GM21717 (cell line): ENCODE measurements around the gene CCDC14.
"Not testable (repeated sequence)": the region's sequence is repeated elsewhere in the genome, so short reads cannot be mapped to it uniquely, and the experiment has no call there.

Experiments
- ATAC-seq: cut with Tn5 transposase; IDR thresholded peaks from one replicate; pipeline ENCODE4 v1.9.1; 2021; ENCODE audit warnings: mild to moderate bottlenecking, moderate library complexity; ENCODE audit not compliant: unreplicated experiment

CCDC14 gene

DNA sequence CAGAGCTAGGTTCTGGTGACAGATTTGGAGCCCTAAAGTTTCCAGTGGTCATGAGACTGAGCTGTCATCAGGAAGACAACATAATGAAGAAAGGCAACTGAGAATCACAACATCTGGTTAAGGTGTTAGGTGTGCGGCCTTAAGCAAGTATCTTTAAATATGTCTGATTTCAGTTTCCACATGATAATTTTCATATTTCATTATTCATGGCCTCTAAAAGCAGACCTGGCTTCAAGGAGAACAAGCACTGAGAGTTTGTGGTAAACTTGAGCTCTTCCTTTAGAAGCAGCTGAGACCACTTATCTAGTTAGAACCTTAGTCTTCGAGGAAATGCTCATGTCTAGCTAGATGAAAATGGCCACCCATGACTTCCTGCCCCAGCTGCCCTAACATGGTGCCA lies 51.2 kb downstream of the CCDC14 start:
- ATAC-seq, result peak; percentile 77

GRCh38 chr3:123907720-123908119 lies 53.3 kb downstream of the CCDC14 start:
- ATAC-seq, result no peak

DNA sequence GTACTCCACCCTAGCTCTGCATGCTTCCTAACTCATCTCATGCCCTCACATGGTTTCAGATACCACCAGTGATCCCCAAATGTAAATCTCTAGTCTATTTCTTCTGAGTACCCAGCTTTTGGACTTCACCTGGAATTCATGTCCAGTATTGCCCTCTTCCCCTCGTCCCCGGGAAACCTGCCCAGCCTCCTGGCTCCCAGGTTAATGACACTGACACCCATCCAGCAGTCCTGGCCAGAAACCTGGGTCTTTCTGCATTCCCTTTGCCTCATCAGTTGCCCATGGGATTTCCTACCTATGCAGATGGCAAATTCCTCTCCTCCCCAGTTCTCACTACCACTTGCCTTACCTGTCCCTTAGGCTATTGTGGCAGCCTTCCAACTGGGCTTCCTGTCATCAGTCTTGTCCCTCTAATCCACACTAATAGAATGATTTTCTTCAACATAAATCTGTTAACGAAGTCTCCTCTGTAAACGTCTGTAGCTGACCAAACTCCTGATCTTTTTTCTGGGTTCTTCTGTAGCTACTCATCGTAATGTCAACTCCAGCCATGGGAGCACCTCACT lies 61.6 kb downstream of the CCDC14 start:
- ATAC-seq, result no peak

DNA sequence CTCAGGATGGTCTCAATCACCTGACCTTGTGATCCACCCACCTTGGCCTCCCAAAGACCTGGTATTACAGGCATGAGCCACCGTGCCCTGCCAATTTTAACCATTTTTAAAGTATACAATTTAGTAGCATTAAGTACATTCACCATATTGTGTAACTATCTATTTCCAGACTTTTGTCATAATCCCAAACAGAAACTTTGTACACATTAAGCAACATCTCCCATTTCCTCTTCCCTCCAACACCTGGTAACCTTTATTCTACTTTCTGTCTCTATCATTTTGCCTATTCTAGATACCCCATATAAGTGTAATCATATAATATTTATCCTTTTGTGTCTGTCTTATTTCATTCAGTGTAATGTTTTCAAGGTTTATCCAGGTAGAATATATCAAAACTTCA lies 68.0 kb downstream of the CCDC14 start:
- ATAC-seq, result no peak

GRCh38 chr3:123892195-123892594 lies 68.8 kb downstream of the CCDC14 start:
- no peak for ATAC-seq

DNA sequence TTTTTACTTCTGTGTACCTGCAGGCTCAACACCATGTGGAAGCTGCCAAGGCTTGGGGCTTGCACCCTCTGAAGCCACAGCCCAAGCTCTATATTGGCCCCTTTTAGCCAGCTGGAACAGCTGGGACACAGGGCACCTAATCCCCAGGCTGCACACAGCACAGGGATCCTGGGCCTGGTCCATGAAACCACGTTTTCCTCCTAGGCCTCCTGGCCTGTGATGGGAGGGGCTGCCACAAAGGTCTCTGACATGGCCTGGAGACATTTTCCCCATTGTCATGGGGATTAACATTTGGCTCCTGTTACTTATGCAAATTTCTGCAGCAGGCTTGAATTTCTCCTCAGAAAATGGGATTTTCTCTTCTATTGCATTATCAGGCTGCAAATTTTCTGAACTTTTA lies 70.0 kb downstream of the CCDC14 start:
- not testable (repeated sequence) for ATAC-seq

- not testable (repeated sequence) for ATAC-seq
Measured at GRCh38 chr3:123890162-123890561, 70.9 kb downstream of the CCDC14 start.

DNA sequence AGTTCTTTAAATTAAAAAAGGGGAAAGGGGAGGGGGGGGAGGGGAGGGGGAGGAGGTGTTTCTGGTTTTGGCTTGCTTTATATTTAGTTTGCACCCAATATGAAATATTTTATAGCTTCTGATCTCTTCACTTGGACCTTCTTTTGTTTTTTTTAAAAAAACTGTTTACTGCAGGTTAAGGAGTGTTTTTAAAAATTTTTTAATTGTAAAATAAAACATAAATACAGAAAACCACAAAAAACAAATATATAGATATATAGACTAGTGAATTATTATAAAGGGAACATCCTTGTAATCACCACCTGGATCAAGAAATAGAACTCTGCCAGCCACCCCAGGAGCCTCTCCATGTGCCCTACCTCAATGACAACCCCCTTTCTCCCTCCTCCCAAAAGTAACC lies 76.0 kb downstream of the CCDC14 start:
- ATAC-seq, result no peak

- no peak for ATAC-seq
Measured at GRCh38 chr3:123884203-123884831, 76.7 kb downstream of the CCDC14 start, which contains the start of gene MYLK. TSS of gene MYLK (minus strand) at chr3:123884332. CDS start at chr3:123793841, 90,491 bp downstream.

GRCh38 chr3:123883701-123884202 lies 77.3 kb downstream of the CCDC14 start:
- no peak for ATAC-seq

DNA sequence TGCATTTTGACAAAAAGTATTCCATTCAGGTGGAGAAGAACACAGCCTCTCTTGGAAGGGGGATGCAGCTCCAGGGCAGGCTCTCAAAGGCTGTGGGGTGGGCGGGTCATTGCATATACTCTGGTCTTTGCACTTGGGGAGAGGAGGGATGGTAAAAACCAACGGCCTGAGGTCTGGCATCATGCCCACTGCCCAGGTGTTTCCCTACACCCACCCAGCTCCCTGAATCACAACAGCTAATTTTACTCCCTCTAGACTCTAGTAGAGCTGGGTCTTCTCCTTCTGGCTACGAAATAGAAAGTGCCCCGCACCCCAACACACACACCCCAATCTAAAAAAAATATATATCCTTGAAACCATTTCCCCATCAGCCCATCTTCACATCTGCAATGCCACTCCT lies 77.9 kb downstream of the CCDC14 start:
- no peak for ATAC-seq

- ATAC-seq, result no peak
Measured at GRCh38 chr3:123881771-123882170, 79.3 kb downstream of the CCDC14 start.

DNA sequence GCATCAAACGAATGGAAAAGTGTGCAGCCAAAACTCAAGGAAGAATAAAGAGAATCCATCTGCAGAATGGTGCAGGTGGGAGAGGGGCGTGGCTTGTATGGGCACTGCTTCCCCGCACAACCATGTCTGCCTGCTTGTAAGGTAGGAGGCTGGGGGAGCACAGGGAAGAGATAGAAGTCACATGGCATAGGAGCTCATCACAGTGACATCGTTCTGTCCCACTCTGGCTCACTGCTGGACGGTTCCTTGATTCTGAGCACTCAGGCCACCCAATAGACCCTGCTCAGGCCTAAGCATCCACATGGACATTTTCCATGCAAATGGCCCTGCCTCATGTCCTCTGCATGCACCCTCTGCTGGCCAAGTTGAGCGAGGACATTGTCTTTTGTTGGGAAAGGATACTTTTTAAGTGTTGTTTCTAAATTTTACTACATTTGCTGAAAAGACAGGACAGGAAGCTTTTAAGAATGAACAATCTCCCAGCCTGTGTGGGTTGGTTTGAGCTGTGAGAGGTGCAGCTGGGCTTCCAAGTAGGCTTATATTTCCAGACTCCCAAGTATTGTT lies 79.9 kb downstream of the CCDC14 start:
- no peak for ATAC-seq

DNA sequence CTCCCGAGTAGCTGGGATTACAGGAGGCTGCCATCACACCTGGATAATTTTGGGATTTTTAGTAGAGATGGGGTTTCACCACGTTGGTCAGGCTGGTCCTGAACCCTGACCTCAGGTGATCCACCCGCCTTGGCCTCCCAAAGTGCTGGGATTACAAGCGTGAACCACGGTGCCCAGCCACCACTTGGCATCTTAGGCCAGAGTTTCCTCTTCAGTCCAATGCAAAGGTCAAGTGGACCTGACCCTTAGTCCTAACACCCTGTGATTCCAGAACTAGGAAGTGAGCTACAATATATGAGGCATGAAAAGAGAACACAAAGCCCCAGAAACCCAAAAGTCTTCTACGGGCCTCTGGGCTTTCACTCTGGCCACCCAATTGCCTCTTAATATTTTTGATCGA lies 82.2 kb downstream of the CCDC14 start:
- ATAC-seq, result no peak

DNA sequence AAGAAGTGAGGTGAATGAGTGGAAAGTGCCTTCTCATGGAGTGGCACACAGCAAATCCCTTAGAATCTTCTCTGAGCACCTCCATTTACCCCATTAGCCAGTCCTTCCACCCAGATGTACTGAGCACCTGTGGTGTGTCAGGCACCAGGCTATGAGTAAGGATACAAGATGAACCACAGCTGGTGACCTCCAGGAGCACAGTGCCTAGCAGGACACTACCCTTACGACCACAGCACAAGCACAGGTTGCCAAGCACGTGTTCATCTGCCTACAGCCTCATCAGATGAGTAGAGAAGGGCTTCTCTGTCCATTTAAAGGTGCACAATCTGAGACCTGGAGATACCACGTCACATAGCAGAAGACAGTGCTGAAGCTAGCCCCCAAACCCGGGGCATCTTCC lies 83.1 kb downstream of the CCDC14 start:
- ATAC-seq, result no peak

DNA sequence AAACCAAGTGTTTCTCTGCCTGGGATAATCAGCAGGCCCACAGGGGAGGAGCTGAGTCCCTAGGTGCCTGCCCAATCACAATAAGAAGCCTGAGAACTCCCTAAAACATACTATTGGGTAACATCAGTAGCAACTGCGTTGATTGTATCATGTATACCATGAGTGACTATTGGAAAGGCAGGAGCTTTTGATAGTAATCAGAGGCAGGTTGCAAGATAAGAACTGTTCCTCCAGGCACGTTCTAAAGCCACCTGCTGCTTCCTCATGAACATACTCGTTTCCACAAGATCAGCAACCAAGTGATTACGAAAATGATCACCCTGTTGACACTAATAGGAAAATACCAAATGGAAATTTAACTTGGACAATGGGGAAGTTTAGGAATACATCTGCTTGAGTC lies 83.6 kb downstream of the CCDC14 start:
- no peak for ATAC-seq

DNA sequence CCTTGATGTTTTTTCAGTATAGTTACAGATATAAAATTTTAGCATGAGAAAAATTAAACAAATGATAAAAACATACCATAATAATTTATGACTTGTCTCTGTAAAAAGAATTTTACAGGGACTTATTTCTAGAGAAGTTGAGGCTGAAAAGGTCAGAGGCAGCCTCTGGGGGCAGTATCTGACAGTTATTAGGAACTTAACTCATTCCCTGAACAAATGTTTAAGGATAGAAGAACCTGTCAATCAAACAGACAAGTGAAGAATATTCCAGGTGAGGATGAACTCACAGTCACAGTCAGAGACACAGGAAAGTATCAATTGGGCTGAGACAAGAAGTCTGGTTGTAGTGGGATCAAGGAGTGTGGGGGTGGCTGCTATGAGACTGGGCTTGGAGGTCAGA lies 84.2 kb downstream of the CCDC14 start:
- no peak for ATAC-seq

- ATAC-seq, result no peak
Measured at GRCh38 chr3:123872621-123873020, 88.4 kb downstream of the CCDC14 start.

DNA sequence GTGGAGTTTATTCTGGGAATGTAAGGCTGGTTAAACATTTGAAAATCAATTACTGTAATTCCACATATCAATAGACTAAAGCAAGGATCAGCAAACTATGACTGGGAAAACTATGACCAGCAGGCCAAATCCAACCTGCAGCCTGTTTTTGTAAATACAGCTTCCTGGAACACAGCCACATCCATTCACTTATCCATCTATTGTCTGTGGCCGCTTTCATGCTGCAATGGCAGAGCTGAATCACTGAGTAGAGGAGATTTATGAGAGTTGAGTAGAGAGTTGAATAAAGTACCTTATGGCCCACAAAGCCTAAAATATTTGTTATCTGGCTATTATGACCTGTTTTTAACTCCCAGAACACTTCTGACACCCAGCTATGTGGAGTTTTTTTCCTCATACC lies 89.1 kb downstream of the CCDC14 start:
- no peak for ATAC-seq

DNA sequence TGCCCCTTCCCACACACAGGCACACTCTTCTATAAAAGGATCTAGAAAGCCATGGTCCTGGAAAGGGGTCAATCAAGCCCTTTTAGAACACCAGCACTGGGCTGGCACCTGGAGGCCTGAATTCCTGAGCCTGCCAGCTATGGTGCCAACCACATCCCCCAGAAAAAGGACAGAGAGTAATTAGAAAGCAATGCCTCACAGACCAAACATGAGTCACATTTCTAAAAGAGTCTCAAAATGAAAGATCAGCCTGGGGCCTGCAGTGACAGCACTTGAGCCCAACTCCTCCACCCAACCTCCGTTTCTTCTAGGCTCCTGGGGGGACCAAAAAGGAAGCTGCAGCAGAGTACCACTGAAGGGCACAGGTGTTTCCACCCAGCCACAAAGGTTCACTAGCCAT lies 91.0 kb downstream of the CCDC14 start:
- no peak for ATAC-seq

DNA sequence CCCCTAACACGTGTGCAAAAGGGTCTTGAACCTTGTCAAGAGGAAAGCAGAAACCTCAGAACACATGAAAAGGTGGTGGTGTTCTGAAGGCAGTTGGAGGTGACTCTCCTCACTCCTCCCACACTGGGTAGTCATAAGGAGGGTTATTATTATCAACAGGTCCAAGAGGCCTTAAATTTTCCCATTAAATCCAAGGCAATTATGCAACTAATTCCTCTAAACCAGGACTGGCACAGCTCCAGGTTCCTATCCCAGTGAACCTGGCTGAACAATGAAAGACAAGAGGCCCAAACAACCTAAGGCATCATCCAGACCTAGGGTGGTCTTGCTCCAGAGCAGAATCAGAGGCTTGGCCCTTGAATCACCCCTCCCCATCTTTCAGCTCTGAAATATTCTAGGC lies 91.9 kb downstream of the CCDC14 start:
- ATAC-seq, result no peak

DNA sequence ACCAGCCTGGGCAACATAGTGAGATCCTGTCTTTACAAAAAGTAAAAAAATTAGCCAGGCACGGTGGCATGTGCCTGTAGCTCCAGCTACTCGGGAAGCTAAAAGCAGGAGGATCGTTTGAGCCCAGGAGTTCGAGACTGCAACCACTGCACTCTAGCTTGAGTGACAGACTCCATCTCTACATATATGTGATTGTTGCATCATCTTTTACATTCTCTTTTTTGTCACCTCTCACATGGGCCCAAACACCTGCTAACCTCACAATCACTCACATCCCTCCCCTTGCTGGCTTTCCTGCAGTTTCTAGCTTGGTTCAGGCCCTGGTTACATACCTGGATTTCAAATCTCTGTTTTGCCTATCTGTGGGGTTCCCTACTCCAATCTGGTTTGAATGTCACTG lies 96.3 kb downstream of the CCDC14 start:
- ATAC-seq, result no peak
